Liver (tissue), 9 donors: ENCODE data around the gene PTP4A1. TPM values are rescaled to one million over a fixed set of nuclear protein-coding genes. Genes with fewer than 3 reads are reported as not detected.

Source experiments
- DNase-seq: peaks from one replicate; pipeline ENCODE4 v3.0.0-alpha.2; 2017; ENCODE audit warnings: low spot score
- H3K27ac ChIP-seq, 2 donors: one replicate each; pipeline ENCODE4 v1.7.0; 2013; ENCODE audit warnings: inconsistent platforms in 2 of 2, low read length in 2 of 2, control low read depth in 1 of 2, low read depth in 1 of 2, mild to moderate bottlenecking in 1 of 2
- H3K27me3 ChIP-seq, 4 donors: one replicate each; pipeline versions ENCODE4 v1.6.1 to v1.7.0; 2013; ENCODE audit warnings: low read length in 3 of 4, inconsistent platforms in 1 of 4, mild to moderate bottlenecking in 1 of 4, moderate library complexity in 1 of 4; ENCODE audit not compliant: control insufficient read depth in 4 of 4, insufficient read depth in 4 of 4
- H3K36me3 ChIP-seq, 4 donors: one replicate each; pipeline versions ENCODE4 v1.6.1 to v1.7.0; 2013; ENCODE audit warnings: low read length in 3 of 4, mild to moderate bottlenecking in 3 of 4, low read depth in 1 of 4, moderate library complexity in 1 of 4; ENCODE audit not compliant: control insufficient read depth in 4 of 4, insufficient read depth in 3 of 4
- H3K4me1 ChIP-seq, 4 donors: one replicate each; pipeline versions ENCODE4 v1.6.1 to v1.7.0; 2013; ENCODE audit warnings: low read length in 3 of 4, mild to moderate bottlenecking in 3 of 4, moderate library complexity in 1 of 4; ENCODE audit not compliant: control insufficient read depth in 4 of 4, insufficient read depth in 4 of 4
- H3K4me3 ChIP-seq, 3 donors: one replicate each; pipeline versions ENCODE4 v1.6.1 to v1.7.0; 2013; ENCODE audit warnings: low read length in 3 of 3, control low read depth in 1 of 3, low read depth in 1 of 3, mild to moderate bottlenecking in 1 of 3
- H3K9ac ChIP-seq, 2 donors: one replicate each; pipeline ENCODE4 v1.7.0; 2013; ENCODE audit warnings: low read length in 2 of 2, mild to moderate bottlenecking in 2 of 2, moderate library complexity in 2 of 2, control low read depth in 1 of 2, low read depth in 1 of 2
- H3K9me3 ChIP-seq, 4 donors: one replicate each; pipeline versions ENCODE4 v1.6.1 to v1.7.0; 2013; ENCODE audit warnings: low read length in 3 of 4; ENCODE audit not compliant: control insufficient read depth in 4 of 4
- ATF3 ChIP-seq: IDR thresholded peaks from 2 replicates; pipeline ENCODE4 v1.6.1; 2016; ENCODE audit warnings: antibody characterized with exemption
- CTCF ChIP-seq: fragments of 150-350 bp; IDR thresholded peaks from 2 replicates; pipeline ENCODE4 v1.5.1; 2017; ENCODE audit warnings: improper control_type of control experiment, low read depth, low read length; ENCODE audit not compliant: missing input control
- EGR1 ChIP-seq, 2 donors: IDR thresholded peaks; 2 replicates each; pipeline ENCODE4 v1.6.1; 2016 to 2018; ENCODE audit warnings: antibody characterized with exemption in 2 of 2, low read depth in 2 of 2
- FOXA1 ChIP-seq: IDR thresholded peaks from 2 replicates; pipeline ENCODE4 v1.6.1; 2016; ENCODE audit warnings: antibody characterized with exemption
- FOXA2 ChIP-seq: IDR thresholded peaks from 2 replicates; pipeline ENCODE4 v1.6.1; 2016; ENCODE audit warnings: antibody characterized with exemption
- GABPA ChIP-seq, 2 donors: IDR thresholded peaks in 1 of 2; conservative IDR thresholded peaks in 1 of 2; 2 replicates each; pipeline ENCODE4 v1.6.1; 2016; ENCODE audit warnings: antibody characterized with exemption in 2 of 2, mild to moderate bottlenecking in 1 of 2, moderate library complexity in 1 of 2
- HNF4A ChIP-seq, 2 donors: conservative IDR thresholded peaks; 2 replicates each; pipeline ENCODE4 v1.6.1; 2016; ENCODE audit warnings: antibody characterized with exemption in 2 of 2, mild to moderate bottlenecking in 2 of 2
- HNF4G ChIP-seq: IDR thresholded peaks from 2 replicates; pipeline ENCODE4 v1.6.1; 2016; ENCODE audit warnings: antibody characterized with exemption
- JUND ChIP-seq, 2 donors: IDR thresholded peaks; 2 replicates each; pipeline ENCODE4 v1.6.1; 2016; ENCODE audit warnings: antibody characterized with exemption in 2 of 2
- MAX ChIP-seq: IDR thresholded peaks from 2 replicates; pipeline ENCODE4 v1.6.1; 2016; ENCODE audit warnings: antibody characterized with exemption
- NR2F2 ChIP-seq: IDR thresholded peaks from 2 replicates; pipeline ENCODE4 v1.6.1; 2016; ENCODE audit warnings: antibody characterized with exemption
- RAD21 ChIP-seq, 2 donors: IDR thresholded peaks; 2 replicates each; pipeline ENCODE4 v1.6.1; 2016; ENCODE audit warnings: antibody characterized with exemption in 2 of 2, mild to moderate bottlenecking in 2 of 2
- REST ChIP-seq: IDR thresholded peaks from 2 replicates; pipeline ENCODE4 v1.6.1; 2016; ENCODE audit warnings: antibody characterized with exemption, mild to moderate bottlenecking
- RXRA ChIP-seq, 2 donors: IDR thresholded peaks; 2 replicates each; pipeline ENCODE4 v1.6.1; 2017 to 2018; ENCODE audit warnings: antibody characterized with exemption in 2 of 2, mild to moderate bottlenecking in 1 of 2
- SP1 ChIP-seq: IDR thresholded peaks from 2 replicates; pipeline ENCODE4 v1.6.1; 2018; ENCODE audit warnings: antibody characterized with exemption, mild to moderate bottlenecking
- TAF1 ChIP-seq: conservative IDR thresholded peaks from 2 replicates; pipeline ENCODE4 v1.6.1; 2016; ENCODE audit warnings: antibody characterized with exemption, mild to moderate bottlenecking
- YY1 ChIP-seq: IDR thresholded peaks from 2 replicates; pipeline ENCODE4 v1.6.1; 2016; ENCODE audit warnings: antibody characterized with exemption, mild to moderate bottlenecking
- ZBTB33 ChIP-seq: IDR thresholded peaks from 2 replicates; pipeline ENCODE4 v1.6.1; 2016; ENCODE audit warnings: antibody characterized with exemption
- WGBS: extraction: QIAGEN DNeasy Blood & Tissue Kit; methylation state at CpG from one replicate; pipeline ENCODE4 v1.1.7; 2013; 5-methylcytosine and 5-hydroxymethylcytosine counted together
- polyA plus RNA-seq, 2 donors: library from polyadenylated mRNA; stranded (reverse) in 1 of 2; unstranded in 1 of 2; fragments of 200-250 nt in 1 of 2; fragments of >200 nt in 1 of 2; fragmentation: Nextera tagmentation in 1 of 2; extraction: Ambion mirVana in 1 of 2; gene quantifications; one replicate each; pipeline versions ENCODE4 v1.2.1 to v1.2.3, GENCODE V29; 2013 to 2015
- total RNA-seq, 2 donors: library from RNA; depleted of rRNA; stranded (reverse); fragments of >200 nt; gene quantifications; one replicate each; pipeline ENCODE4 v1.2.3, GENCODE V29; 2014
- donor health status: healthy.
- donor health status: healthy.
- donor health status: healthy.
- donor health status: healthy.
- donor health status: healthy.

The PTP4A1 gene
- total and polyA plus RNA-seq, 4 donors: 34.3 to 237 (median 152) TPM

GRCh38 chr6:63546697-63547096 lies 25.6 kb upstream of the PTP4A1 start:
- H3K4me3 ChIP-seq: no peak overlapping the region
- H3K9ac ChIP-seq: no peak overlapping the region
- H3K4me1 ChIP-seq: no peaks in the 10 kb centered on the region
- 98% methylated on average over 1 of the region's 1 CpG for WGBS
- TF ChIP-seq HNF4A (conservative IDR thresholded peaks at IDR 0.05) (no peak), EGR1 (IDR thresholded peaks at IDR 0.05; ENCODE audit: low read depth in 2 of 2) (no peak), FOXA1 (no peak), NR2F2 (no peak), TAF1 (no peak), REST (no peak), JUND (IDR thresholded peaks at IDR 0.05) (no peak), RXRA (IDR thresholded peaks at IDR 0.05) (no peak), HNF4G (no peak), GABPA (IDR thresholded peaks at IDR 0.05 in 1 of 2, conservative IDR thresholded peaks at IDR 0.05 in 1 of 2) (no peak), ZBTB33 (no peak), MAX (no peak), FOXA2 (no peak), RAD21 (IDR thresholded peaks at IDR 0.05) (no peak), ATF3 (no peak), SP1 (no peak)
- no peak overlapping the region for H3K27ac ChIP-seq
- DNase-seq: no peak
- H3K36me3 ChIP-seq: peaks cover 0 to 3% (median 1%) of the 10 kb centered on the region in 4 donors
- no peaks in the 10 kb centered on the region for H3K27me3 ChIP-seq
- no peaks in the 10 kb centered on the region for H3K9me3 ChIP-seq

- H3K9ac ChIP-seq: no peak overlapping the region
- WGBS: 94% methylated on average over 5 of the region's 5 CpGs
- DNase-seq: no peak
- peaks cover 0 to 3% (median 1%) of the 10 kb centered on the region in 4 donors for H3K36me3 ChIP-seq
- no peak overlapping the region for H3K27ac ChIP-seq
- no peak overlapping the region for H3K4me3 ChIP-seq
- no peaks in the 10 kb centered on the region for H3K9me3 ChIP-seq
- H3K4me1 ChIP-seq: peaks cover 0 to 11% (median 2%) of the 10 kb centered on the region in 4 donors
- H3K27me3 ChIP-seq: no peaks in the 10 kb centered on the region
- TF ChIP-seq HNF4A (conservative IDR thresholded peaks at IDR 0.05) (no peak), CTCF (no peak), EGR1 (IDR thresholded peaks at IDR 0.05; ENCODE audit: low read depth in 2 of 2) (no peak), JUND (IDR thresholded peaks at IDR 0.05) (no peak), ATF3 (no peak), YY1 (no peak), HNF4G (no peak), REST (no peak), SP1 (no peak), RXRA (IDR thresholded peaks at IDR 0.05) (no peak), ZBTB33 (no peak), TAF1 (no peak), NR2F2 (no peak), GABPA (IDR thresholded peaks at IDR 0.05 in 1 of 2, conservative IDR thresholded peaks at IDR 0.05 in 1 of 2) (no peak)
Measured at GRCh38 chr6:63549076-63549475, 23.2 kb upstream of the PTP4A1 start.
